Measurements from ENCODE around the gene TMED4.

- TF ChIP-seq CTCF (IDR thresholded peaks at IDR 0.05), result no peak
- TF ChIP-seq POLR2A (IDR thresholded peaks at IDR 0.05), result no peak
These were observed 46.5 kb downstream of the TMED4 start for GRCh38 chr7:44535348-44536064.

Data from suprapubic skin (tissue), 3 donors.